ENCODE results near the gene PRTFDC1.
"Not testable (repeated sequence)": the region's sequence is repeated elsewhere in the genome, so short reads cannot be mapped to it uniquely, and the experiment has no call there.

PRTFDC1 gene

DNA sequence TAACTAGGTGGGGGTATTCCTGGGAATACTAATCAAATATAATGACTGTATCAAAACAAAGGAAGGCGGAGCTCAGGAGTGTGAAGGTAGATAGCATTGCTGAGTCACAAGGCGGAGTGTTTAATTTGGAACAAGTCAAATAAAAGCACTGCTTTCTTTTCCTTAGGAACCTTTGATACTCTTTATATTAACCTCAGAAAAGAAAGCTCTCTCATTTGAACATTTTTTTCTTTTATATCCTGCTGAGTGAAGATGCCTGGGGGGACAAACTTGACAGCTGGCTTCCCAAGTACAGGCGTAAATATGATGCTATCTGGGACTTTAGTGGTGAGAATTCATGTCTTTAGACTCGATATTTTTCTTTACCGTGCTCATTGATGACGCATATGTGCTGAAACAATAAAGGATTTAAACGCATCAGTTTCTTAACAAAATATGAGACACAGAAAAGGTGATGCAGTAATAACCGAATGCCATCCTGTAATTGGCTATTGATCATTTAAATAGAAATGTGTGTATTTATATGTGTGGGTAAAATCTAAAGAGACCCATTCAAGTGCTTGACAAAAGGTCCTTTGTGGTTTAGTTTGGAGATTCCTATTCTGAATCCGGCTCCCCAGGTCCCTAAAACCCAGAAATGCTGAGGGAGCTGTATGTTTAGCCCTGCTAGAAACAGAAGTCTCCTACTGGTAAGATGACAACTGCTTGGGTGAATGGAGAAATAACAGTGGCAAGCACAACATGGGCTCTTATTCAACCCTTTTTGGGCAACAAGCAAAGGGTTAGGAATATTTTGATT lies 102.7 kb downstream of the PRTFDC1 start:
- no peak for DNase-seq (ENCODE audit: low read depth in 1 of 2, low spot score in 1 of 2)

GRCh38 chr10:24849051-24849450 lies 103.4 kb downstream of the PRTFDC1 start:
- no peak for DNase-seq (ENCODE audit: low read depth in 1 of 2, low spot score in 1 of 2)

DNA sequence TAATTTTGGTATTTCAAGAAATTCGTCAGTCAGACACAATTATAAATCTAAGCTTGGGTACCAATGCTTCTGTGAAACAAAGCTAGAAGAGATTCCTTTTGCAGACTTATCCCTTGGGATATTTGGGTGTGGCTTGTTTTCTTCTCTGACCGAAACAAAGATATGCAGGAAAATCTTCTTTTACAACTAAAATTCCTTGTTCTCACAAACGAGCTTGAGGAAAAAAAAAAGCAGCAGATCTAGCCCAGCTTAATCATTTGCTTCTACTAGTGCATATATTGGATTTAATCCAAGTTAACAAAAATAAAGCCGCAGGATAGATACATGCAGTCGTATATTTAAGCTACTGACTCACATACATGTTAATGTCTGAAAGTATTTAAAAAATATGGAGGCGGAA lies 104.2 kb downstream of the PRTFDC1 start:
- DNase-seq (ENCODE audit: low read depth in 1 of 2, low spot score in 1 of 2): no peak

DNA sequence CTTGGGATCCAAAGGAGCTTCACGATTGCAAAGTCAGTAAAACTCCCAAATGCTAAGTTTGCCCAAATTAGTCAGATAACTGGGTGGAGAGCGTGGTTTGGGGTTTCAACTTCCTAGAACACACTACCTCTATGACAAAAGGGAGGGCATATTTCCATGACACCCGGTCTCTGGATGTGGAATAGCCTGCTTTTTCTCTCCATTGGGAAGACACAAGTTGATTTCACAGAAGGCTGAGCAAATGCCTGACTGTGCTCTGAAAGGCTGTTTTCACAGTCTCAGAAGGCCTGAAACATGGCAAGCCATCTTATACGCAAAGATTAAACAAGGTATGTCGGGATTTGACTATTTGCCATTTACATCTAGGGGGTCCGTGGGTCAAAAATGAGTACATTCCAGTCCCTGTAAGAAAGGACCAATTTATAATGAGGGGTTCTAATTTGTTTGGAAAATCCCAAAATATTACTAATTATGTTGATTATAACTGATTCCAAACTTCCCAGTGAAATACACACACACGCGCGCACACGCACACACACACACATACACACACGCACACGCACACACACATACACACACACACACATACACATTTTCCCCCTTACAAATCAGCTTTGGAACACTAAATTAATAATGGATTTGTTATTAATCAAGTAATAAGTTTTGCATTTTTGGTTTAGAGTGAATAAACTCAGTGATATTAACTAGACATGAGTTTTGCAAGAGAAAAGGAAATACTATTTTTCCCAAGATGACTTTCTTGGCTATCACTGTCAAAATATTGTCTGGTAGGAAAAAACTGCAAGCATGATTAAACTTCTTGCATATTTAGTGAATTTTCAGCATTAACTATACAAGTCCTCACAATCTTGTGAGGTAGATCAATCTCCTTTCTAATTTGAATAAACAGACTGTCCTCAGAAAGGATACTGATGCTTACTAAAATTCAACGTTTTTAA lies 105.0 kb downstream of the PRTFDC1 start:
- DNase-seq (ENCODE audit: low read depth in 1 of 2, low spot score in 1 of 2): no peak

DNA sequence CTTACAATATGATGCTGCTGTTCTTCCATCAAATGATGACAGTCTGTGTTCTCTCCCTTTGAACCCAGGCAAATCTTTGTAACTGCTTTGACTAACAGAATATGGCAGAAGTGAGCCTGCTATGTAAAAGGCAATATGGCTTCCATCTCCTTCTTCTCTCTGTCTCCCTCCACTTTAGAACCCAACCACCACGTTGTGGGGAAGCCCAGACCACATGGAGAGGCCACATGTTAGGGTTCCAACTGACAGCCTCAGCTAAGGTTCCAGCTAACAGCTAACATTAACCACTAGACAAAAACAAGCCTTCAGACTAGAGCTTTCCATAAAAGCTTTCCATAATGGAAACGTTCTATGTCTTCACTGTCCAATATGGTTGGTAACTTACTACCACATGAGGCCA lies 107.7 kb downstream of the PRTFDC1 start:
- no peak for DNase-seq (ENCODE audit: low read depth in 1 of 2, low spot score in 1 of 2)

DNA sequence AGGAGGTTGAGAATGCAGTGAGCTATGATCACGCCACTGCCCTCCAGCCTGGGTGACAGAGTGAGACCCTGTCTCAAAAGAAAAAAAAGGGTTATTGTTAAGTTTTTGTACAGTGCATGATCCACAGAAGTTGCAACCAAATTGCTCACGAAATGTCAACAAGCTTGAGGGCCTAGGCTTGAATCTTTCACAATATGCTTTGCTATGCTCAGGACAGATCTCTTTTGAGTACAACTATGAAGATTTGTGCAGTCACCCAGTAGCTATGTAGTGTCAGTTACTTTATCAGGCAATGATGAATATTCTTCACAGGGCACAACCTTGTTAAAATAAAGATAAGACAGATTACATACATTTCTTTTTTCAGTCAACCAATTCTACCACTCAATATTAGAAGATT lies 109.2 kb downstream of the PRTFDC1 start:
- DNase-seq (ENCODE audit: low read depth in 1 of 2, low spot score in 1 of 2): no peak

DNA sequence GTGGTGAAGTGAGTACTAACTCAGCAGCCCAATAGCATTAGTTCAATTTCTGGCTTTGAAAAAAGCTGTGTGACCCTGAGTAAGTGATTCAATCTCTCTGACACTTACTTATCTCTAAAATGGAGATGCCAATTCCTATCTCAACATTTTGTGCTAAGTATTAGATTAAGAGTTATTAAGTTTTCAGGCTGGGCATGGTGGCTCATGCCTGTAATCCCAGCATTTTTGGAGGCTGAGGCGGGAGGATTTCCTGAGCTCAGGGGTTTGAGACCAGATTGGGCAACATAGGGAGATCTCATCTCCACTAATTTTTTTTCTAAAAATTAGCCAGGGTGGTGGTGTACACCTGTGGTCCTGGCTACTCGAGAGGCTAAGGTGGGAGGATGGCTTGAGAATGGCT lies 109.5 kb downstream of the PRTFDC1 start:
- no peak for DNase-seq (ENCODE audit: low read depth in 1 of 2, low spot score in 1 of 2)

- DNase-seq (ENCODE audit: low read depth in 1 of 2, low spot score in 1 of 2): no peak
Measured at GRCh38 chr10:24841530-24841929, 110.9 kb downstream of the PRTFDC1 start.

DNA sequence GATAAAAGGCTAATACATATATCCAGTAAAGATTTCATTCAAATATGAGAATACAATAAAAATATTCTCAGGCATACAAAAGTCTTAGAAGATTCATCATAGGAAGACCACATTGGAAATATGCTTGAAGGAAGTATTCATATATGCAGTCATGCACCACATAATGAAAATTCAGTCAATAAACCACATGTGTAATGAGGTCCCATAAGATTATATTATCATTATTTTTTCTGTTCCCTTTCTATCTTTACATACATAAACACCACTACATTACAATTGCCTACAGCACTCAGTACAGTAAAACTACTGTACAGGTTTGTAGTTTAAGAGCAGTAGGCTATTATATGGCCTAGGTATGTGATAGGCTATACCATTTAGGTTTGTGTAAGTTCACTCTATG lies 111.6 kb downstream of the PRTFDC1 start:
- no peak for DNase-seq (ENCODE audit: low read depth in 1 of 2, low spot score in 1 of 2)

DNA sequence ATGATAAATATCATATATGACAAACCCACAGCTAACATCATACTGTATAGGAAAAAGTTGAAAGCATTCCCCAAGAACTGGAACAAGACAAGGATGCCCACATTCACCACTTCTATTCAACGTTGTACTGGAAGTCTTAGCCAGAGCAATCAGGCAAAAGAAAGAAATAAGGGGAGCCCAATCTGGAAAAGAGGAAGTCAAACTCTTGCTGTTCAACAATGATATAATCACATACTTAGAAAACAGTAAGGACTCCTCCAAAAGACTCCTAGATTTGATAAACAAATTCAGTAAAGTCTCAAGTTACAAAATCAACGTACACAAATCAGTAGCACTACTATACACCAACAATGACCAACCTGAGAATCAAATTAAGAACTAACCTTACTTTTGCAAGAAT lies 114.6 kb downstream of the PRTFDC1 start:
- DNase-seq (ENCODE audit: low read depth in 1 of 2, low spot score in 1 of 2): not testable (repeated sequence)

- no peak for DNase-seq (ENCODE audit: low read depth in 1 of 2, low spot score in 1 of 2)
Measured at GRCh38 chr10:24834869-24835268, 117.5 kb downstream of the PRTFDC1 start.

DNA sequence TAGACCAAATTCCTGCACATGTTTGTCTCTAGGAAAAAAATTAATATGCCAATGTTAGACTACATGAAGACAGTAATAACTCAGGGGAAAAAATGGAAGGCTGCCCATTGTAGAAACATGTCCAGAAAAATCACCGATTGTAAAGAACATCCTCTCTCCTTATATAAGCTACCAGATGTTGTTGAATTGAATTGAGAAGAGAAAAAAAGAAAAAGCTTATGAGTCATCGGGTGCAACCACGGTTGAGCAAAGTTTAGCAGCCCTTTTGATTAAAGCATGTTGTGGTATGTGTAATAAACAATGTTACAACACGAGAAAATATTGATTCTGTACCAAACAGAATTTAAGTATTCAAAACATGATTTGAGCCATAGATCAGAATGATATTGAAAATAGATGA lies 126.4 kb downstream of the PRTFDC1 start:
- DNase-seq (ENCODE audit: low read depth in 1 of 2, low spot score in 1 of 2): no peak

GRCh38 chr10:24825551-24825950 lies 126.9 kb downstream of the PRTFDC1 start:
- DNase-seq (ENCODE audit: low read depth in 1 of 2, low spot score in 1 of 2): no peak

GRCh38 chr10:24824536-24824935 lies 127.9 kb downstream of the PRTFDC1 start:
- DNase-seq (ENCODE audit: low read depth in 1 of 2, low spot score in 1 of 2): no peak

- no peak for DNase-seq (ENCODE audit: low read depth in 1 of 2, low spot score in 1 of 2)
Measured at GRCh38 chr10:24824124-24824523, 128.3 kb downstream of the PRTFDC1 start.

GRCh38 chr10:24822590-24822989 lies 129.8 kb downstream of the PRTFDC1 start:
- no peak for DNase-seq (ENCODE audit: low read depth in 1 of 2, low spot score in 1 of 2)

- no peak for DNase-seq (ENCODE audit: low read depth in 1 of 2, low spot score in 1 of 2)
Measured at GRCh38 chr10:24821986-24822385, 130.4 kb downstream of the PRTFDC1 start.

DNA sequence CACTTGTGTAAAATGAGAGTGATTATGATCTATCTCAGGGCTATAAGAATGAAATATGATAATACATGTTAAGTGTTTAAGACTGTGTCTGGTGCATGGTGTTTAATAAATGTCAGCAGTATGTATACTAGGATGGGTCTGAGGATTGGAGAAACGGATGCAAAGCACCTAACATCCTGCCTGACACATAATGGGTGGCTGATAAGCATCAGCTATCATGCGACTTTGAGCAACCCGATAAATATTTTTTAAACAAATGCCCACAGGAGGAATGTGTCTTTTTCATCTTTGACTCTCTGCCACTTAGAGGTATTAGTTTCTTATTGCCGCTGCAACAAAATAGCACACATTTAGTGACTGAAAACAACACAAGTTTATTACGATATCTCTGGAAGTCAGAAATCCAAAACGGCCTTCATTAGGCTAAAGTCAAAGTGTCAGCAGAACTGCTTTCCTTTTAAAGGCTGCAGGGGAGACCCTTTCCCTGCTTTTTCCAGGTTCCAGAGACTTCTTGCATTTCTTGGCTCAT lies 135.5 kb downstream of the PRTFDC1 start:
- no peak for DNase-seq (ENCODE audit: low read depth in 1 of 2, low spot score in 1 of 2)

- no peak for DNase-seq (ENCODE audit: low read depth in 1 of 2, low spot score in 1 of 2)
Measured at GRCh38 chr10:24814568-24815313, 137.7 kb downstream of the PRTFDC1 start.

GRCh38 chr10:24813856-24814255 lies 138.6 kb downstream of the PRTFDC1 start:
- DNase-seq (ENCODE audit: low read depth in 1 of 2, low spot score in 1 of 2): no peak

GRCh38 chr10:24806262-24806661 lies 146.1 kb downstream of the PRTFDC1 start:
- no peak for DNase-seq (ENCODE audit: low read depth in 1 of 2, low spot score in 1 of 2)

All from activated T-helper 1 cell treated with anti-CD3 and anti-CD28 coated beads, Interleukin-2, amount 50 U/mL, for 16 hours (primary cell).